HFF-Myc (cell line): ENCODE data around the gene REEP6.

Source experiments
- DNase-seq: peaks from one replicate; pipeline ENCODE4 v3.0.0-alpha.2; 2011; ENCODE audit warnings: low read depth; ENCODE audit errors: extremely low read depth
- H3K4me3 ChIP-seq: replicated peaks from 2 replicates; pipeline ENCODE4 v1.5.1; 2011; ENCODE audit warnings: low read depth, mild to moderate bottlenecking, control low read depth, low read length
- TF ChIP-seq, protein P1 (sequence below): IDR thresholded peaks from 2 replicates; pipeline ENCODE4 v1.5.1; 2012; ENCODE audit warnings: mild to moderate bottlenecking, low read depth, low read length, control low read depth; ENCODE audit errors: missing control alignments

Gene REEP6

DNA sequence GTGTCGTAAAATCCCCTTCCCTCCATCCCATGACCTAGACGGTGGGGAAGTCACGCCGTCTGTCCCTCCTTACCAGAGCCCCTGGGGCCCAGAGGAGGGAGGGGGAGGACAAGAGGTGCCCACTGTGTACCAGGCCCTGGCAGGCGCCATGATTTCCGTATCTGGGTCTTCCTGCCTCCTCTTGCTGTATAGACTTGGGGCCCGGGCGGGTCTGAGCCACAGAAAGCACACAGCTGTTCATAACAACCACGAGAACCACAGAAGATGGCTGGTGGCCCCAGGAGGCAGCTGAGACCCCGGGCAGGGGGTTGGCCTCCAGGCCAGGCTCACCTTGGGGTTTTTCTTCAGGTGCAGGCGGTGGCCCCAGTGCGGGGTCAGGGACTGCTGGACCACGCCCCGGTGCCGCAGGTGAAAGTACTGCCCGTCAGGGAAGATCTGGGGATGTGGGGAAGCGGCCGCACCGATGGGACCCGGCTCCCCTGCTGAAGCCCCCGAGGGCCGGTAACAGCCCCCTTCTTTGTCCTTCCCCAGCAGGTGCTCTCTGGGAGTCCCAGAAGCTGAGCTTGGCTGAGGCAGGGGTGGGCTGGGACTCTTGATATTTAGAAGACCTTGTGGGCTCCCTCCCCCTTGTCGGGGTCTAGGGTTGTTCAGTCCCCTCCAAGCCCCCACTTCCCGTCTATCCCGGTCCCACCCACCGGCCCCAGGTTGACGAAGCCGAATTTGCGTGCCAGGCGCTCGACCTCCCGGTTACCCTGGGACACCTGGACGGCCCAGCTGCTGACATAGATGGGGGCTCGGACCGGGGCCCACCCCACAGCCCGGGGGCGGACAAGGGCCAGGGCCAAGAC, 1.3 kb upstream of the REEP6 start:
- peak overlapping the region; percentile 39 for H3K4me3 ChIP-seq
- no peak for DNase-seq
- TF ChIP-seq, protein P1, sequence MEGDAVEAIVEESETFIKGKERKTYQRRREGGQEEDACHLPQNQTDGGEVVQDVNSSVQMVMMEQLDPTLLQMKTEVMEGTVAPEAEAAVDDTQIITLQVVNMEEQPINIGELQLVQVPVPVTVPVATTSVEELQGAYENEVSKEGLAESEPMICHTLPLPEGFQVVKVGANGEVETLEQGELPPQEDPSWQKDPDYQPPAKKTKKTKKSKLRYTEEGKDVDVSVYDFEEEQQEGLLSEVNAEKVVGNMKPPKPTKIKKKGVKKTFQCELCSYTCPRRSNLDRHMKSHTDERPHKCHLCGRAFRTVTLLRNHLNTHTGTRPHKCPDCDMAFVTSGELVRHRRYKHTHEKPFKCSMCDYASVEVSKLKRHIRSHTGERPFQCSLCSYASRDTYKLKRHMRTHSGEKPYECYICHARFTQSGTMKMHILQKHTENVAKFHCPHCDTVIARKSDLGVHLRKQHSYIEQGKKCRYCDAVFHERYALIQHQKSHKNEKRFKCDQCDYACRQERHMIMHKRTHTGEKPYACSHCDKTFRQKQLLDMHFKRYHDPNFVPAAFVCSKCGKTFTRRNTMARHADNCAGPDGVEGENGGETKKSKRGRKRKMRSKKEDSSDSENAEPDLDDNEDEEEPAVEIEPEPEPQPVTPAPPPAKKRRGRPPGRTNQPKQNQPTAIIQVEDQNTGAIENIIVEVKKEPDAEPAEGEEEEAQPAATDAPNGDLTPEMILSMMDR = no peak

DNA sequence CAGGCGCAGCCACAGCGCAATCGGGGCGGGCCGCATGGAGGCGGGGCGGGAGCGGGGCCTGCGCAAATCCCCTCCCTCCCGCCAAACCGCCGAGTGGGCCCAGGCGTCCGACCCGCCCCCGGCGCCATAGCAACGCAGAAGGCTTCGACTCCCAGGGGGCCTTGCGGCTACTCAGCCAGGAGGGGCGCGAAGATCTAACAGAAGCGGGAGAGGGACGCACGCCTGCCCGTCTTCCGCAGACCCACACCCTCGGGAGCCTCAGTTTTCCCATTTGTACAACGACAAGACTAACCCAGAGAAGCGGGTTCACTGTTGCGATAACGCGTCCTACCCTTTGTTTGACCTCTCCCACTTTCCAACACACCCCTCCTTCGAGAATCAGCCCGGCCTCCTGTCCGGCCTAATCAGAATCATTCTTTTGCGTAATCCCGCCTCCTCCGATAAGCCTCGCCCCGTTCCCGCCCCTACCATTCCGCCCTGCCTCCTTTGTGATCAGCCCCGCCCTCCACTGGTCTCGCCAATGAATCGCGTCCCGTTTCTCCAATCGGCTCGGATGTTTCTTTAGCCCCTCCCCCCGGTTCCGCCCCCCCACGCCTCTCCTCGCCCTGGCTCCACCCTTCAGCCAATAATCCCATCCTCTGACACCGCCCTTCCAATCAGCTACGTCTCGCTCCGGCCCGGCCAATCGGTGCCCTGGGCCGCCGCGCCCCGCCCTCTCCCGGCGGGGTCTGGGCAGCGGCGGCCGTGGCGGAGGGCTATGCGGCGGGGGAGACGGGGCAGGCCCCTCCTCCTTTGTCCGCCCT, 469 bp upstream of the REEP6 start, which contains the start of gene PCSK4:
TSS of gene PCSK4 (minus strand) at position 40 of the 803 bp plus-strand sequence. CDS start at position 36, 4 bp downstream.
- peak within 1 kb of the TSS; percentile 39 for H3K4me3 ChIP-seq
- DNase-seq = peak; percentile 96
- TF ChIP-seq, protein P1 = no peak

GRCh38 chr19:1491849-1492170, 829 bp downstream of the REEP6 start:
- DNase-seq = no peak
- TF ChIP-seq, protein P1 = no peak
- no peak overlapping the region for H3K4me3 ChIP-seq

DNA sequence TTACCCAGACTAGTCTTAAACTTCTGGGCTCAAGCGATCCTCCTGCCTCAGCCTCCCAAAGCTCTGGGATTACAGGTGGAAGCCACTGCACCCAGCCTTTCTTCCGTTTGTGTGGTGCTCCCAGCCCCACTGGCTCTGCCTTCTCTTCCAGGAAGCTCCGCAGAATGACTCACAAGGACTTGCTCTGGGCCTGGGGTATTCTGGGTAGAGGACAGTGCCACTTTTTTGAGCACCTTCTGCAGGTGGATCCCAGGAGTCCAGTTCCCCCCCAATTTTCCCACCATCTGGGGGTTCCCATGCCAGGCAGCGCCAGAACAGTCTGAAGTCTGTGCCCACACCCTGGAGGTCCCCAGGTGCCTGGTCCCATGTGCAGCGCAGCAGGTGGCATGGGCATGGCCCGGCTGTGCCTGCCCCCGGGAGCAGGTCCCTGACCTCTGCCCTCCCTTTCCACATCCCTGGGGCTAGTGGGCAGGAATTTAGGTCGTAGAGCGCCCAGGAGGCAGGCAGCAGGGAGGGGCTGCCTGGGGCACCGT, 1.6 kb downstream of the REEP6 start:
- H3K4me3 ChIP-seq = no peak overlapping the region
- TF ChIP-seq, protein P1 = no peak
- DNase-seq = no peak

DNA sequence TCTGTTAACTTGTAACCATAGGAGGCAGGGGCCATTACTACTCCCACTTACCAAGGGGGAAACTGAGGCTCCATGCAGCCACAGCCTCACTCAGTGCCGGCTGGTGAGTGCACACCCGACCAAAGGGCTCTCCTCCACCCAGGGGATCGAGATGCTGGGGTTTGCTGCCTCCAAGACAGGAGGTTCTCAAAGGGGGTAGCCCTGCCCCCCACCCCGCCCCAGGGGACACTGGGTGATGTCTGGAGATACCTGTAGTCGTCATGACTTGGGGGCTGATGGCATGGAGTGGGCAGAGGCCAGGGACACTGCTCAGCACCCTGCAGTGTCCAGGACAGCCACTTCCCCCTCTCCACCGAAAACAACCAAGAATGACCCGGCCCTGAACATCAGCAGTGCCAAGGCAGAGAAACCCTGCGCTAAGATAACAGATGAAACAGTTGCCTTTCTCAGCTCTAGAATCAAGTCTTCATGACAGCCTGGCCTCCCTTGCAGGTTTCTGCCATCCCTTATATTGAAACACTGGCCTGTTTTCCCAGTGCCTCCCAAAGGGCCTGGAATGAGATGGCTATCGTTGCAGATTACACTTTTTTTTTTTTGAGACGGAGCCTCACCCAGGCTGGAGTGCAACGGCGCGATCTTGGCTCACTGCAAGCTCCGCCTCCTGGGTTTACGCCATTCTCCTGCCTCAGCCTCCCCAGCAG, 3.3 kb downstream of the REEP6 start:
- no peak overlapping the region for H3K4me3 ChIP-seq
- TF ChIP-seq, protein P1 = no peak
- no peak for DNase-seq

DNA sequence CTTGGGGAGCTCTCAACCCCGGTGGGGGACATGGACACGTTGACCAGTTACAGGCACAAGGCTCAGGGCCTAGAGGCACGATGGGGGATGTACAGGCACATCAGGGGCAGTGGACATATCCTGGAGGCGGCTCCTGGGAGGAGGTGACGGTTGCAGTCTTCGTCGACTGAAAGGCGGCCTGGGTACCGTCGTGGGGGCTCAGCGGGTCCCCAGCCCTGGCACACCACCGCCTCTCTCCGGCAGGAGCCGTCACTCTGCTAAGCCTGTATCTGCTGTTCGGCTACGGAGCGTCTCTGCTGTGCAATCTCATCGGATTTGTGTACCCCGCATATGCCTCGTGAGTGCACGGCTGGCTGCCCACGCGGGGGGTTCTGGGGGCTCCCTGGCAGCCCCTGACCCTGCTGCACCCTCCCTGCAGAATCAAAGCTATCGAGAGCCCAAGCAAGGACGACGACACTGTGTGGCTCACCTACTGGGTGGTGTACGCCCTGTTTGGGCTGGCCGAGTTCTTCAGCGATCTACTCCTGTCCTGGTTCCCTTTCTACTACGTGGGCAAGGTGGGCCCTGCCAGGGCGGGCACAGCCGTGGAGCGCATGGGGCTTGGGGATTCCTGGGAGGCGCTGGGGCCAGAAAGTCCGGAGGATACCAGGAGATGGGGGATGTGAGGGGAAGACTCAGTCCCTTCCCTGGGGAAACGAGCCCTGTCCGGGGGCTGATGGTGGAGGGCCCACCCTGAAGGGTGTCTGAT, 4.2 kb downstream of the REEP6 start:
- DNase-seq = no peak
- TF ChIP-seq, protein P1 = no peak
- no peak overlapping the region for H3K4me3 ChIP-seq
